Measurements from ENCODE around the gene BSN.
A peak's percentile ranks its signal among the peaks of the same experiment; 100 is the strongest.

BSN gene

DNA sequence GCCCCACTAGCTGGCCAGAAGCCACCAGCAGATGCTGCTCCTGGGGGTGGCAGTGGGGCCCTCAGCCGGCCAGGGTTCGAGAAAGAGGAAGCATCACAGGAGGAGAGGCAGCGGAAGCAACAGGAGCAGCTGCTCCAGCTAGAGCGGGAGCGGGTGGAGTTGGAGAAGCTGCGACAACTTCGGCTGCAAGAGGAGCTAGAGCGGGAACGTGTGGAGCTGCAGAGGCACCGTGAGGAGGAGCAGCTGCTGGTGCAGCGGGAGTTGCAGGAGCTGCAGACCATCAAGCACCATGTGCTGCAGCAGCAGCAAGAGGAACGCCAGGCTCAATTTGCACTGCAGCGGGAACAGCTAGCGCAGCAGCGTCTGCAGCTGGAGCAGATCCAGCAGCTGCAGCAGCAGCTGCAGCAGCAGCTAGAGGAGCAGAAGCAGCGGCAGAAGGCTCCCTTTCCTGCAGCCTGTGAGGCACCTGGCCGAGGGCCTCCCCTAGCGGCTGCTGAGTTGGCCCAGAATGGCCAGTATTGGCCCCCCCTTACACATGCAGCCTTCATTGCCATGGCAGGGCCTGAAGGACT is 102.3 kb downstream of the BSN start:
- H2AFZ ChIP-seq (ENCODE audit: low read length), result no peak overlapping the region
- no peak overlapping the region for H3K4me2 ChIP-seq (ENCODE audit: low read length)
- no peaks in the 10 kb centered on the region; the same call in 1 of the 2 replicates for H3K27me3 ChIP-seq (ENCODE audit: insufficient read depth, low read length)
- no peaks in the 10 kb centered on the region for H3K4me1 ChIP-seq (ENCODE audit: insufficient read depth, low read length, severe bottlenecking)
- H3K9ac ChIP-seq (ENCODE audit: low read length), result no peak overlapping the region
- no peaks in the 10 kb centered on the region for H3F3A ChIP-seq (ENCODE audit: insufficient read depth, low read length)
- no peak overlapping the region for H3K27ac ChIP-seq (ENCODE audit: low read depth, low read length, poor library complexity, severe bottlenecking)
- no peaks in the 10 kb centered on the region for H3K9me3 ChIP-seq (ENCODE audit: low read length)
- no peak overlapping the region for H3K4me3 ChIP-seq (ENCODE audit: low read depth, low read length, poor library complexity, severe bottlenecking)
- H3K79me2 ChIP-seq (ENCODE audit: insufficient read depth, low read length), result no peaks in the 10 kb centered on the region
- H3K9me2 ChIP-seq (ENCODE audit: low read depth, low read length), result no peaks in the 10 kb centered on the region
- H3K36me3 ChIP-seq (ENCODE audit: insufficient read depth, low read length), result no peaks in the 10 kb centered on the region
- TF ChIP-seq EZH2 (IDR thresholded peaks at IDR 0.05; ENCODE audit: borderline replicate concordance, low read length), result no peak
- TF ChIP-seq, protein P1, sequence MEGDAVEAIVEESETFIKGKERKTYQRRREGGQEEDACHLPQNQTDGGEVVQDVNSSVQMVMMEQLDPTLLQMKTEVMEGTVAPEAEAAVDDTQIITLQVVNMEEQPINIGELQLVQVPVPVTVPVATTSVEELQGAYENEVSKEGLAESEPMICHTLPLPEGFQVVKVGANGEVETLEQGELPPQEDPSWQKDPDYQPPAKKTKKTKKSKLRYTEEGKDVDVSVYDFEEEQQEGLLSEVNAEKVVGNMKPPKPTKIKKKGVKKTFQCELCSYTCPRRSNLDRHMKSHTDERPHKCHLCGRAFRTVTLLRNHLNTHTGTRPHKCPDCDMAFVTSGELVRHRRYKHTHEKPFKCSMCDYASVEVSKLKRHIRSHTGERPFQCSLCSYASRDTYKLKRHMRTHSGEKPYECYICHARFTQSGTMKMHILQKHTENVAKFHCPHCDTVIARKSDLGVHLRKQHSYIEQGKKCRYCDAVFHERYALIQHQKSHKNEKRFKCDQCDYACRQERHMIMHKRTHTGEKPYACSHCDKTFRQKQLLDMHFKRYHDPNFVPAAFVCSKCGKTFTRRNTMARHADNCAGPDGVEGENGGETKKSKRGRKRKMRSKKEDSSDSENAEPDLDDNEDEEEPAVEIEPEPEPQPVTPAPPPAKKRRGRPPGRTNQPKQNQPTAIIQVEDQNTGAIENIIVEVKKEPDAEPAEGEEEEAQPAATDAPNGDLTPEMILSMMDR (IDR thresholded peaks at IDR 0.05; ENCODE audit: low read length), result peak; percentile 9
- H4K20me1 ChIP-seq (ENCODE audit: insufficient read depth, low read length), result no peaks in the 10 kb centered on the region

DNA sequence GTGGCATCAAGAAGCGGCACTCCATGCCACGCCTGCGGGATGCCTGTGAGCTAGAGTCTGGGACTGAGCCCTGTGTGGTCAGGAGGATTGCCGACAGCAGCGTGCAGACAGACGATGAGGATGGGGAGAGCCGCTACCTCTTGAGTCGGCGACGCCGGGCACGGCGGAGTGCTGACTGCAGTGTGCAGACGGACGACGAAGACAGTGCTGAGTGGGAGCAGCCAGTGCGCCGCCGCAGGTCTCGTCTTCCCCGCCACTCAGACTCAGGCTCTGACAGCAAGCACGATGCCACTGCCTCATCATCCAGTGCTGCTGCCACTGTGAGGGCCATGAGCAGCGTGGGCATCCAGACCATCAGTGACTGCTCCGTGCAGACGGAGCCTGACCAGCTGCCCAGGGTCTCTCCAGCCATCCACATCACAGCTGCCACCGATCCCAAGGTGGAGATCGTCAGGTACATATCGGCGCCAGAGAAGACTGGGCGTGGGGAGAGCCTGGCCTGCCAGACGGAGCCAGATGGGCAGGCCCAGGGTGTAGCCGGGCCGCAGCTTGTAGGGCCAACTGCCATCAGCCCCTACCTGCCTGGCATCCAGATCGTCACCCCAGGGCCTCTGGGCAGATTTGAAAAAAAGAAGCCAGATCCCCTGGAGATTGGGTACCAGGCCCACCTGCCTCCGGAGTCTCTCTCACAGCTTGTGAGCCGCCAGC is 103.1 kb downstream of the BSN start:
- no peaks in the 10 kb centered on the region for H3K36me3 ChIP-seq (ENCODE audit: insufficient read depth, low read length)
- no peaks in the 10 kb centered on the region for H3K4me1 ChIP-seq (ENCODE audit: insufficient read depth, low read length, severe bottlenecking)
- no peak overlapping the region for H3K27ac ChIP-seq (ENCODE audit: low read depth, low read length, poor library complexity, severe bottlenecking)
- no peak overlapping the region for H2AFZ ChIP-seq (ENCODE audit: low read length)
- no peaks in the 10 kb centered on the region for H3F3A ChIP-seq (ENCODE audit: insufficient read depth, low read length)
- no peaks in the 10 kb centered on the region for H3K9me3 ChIP-seq (ENCODE audit: low read length)
- no peaks in the 10 kb centered on the region for H3K9me2 ChIP-seq (ENCODE audit: low read depth, low read length)
- H3K4me2 ChIP-seq (ENCODE audit: low read length), result no peak overlapping the region
- H3K79me2 ChIP-seq (ENCODE audit: insufficient read depth, low read length), result no peaks in the 10 kb centered on the region
- H3K27me3 ChIP-seq (ENCODE audit: insufficient read depth, low read length), result no peaks in the 10 kb centered on the region; the same call in 1 of the 2 replicates
- TF ChIP-seq, protein P1 (IDR thresholded peaks at IDR 0.05; ENCODE audit: low read length), result no peak
- no peak for TF ChIP-seq EZH2 (IDR thresholded peaks at IDR 0.05; ENCODE audit: borderline replicate concordance, low read length)
- H3K4me3 ChIP-seq (ENCODE audit: low read depth, low read length, poor library complexity, severe bottlenecking), result no peak overlapping the region
- H3K9ac ChIP-seq (ENCODE audit: low read length), result no peak overlapping the region
- no peaks in the 10 kb centered on the region for H4K20me1 ChIP-seq (ENCODE audit: insufficient read depth, low read length)

DNA sequence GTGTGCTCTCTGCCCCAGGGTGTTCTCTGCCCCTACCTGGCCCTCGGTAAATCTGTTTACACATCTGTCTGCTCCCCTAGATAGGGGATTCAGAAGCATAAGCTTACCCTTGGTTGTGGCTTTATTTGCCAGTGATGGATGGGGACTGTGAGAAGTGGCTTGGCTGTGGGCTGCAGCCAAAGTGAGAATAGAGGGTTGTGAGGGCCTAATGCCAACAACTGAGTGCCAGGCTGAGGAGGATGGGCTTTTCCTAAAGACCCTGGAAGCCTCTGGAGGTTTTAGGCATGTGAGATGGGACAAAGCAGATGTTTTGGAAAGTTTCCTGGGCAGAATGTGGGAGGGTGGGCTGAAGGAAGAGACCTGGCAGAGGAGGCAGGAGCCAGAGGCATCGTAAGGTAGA is 104.4 kb downstream of the BSN start:
- H3K4me2 ChIP-seq (ENCODE audit: low read length), result no peak overlapping the region
- no peaks in the 10 kb centered on the region for H3K4me1 ChIP-seq (ENCODE audit: insufficient read depth, low read length, severe bottlenecking)

More for the DNA sequence above, 104.4 kb downstream of the BSN start:
- Histone ChIP-seq H3K4me3 (ENCODE audit: low read depth, low read length, poor library complexity, severe bottlenecking) (no peak overlapping the region), H3K36me3 (ENCODE audit: insufficient read depth, low read length) (no peaks in the 10 kb centered on the region), H3F3A (ENCODE audit: insufficient read depth, low read length) (no peaks in the 10 kb centered on the region), H3K9me2 (ENCODE audit: low read depth, low read length) (no peaks in the 10 kb centered on the region), H4K20me1 (ENCODE audit: insufficient read depth, low read length) (no peaks in the 10 kb centered on the region), H2AFZ (ENCODE audit: low read length) (no peak overlapping the region), H3K27me3 (ENCODE audit: insufficient read depth, low read length) (no peaks in the 10 kb centered on the region; the same call in 1 of the 2 replicates), H3K9ac (ENCODE audit: low read length) (no peak overlapping the region), H3K79me2 (ENCODE audit: insufficient read depth, low read length) (no peaks in the 10 kb centered on the region), H3K27ac (ENCODE audit: low read depth, low read length, poor library complexity, severe bottlenecking) (no peak overlapping the region), H3K9me3 (ENCODE audit: low read length) (no peaks in the 10 kb centered on the region)
- no peak for TF ChIP-seq EZH2 (IDR thresholded peaks at IDR 0.05; ENCODE audit: borderline replicate concordance, low read length)
- TF ChIP-seq, protein P1 (IDR thresholded peaks at IDR 0.05; ENCODE audit: low read length), result no peak

All from OCI-LY1 (cell line).